Colon (tissue), 2 donors: ENCODE data around the gene COL6A3.
"Not testable (repeated sequence)": the region's sequence is repeated elsewhere in the genome, so short reads cannot be mapped to it uniquely, and the experiment has no call there.

Experiments
- FAIRE-seq: peaks from 2 replicates; lab custom pipeline; 2012; peaks lifted over from hg19 to GRCh38; lab: Jason Lieb, UNC
- donor health status: control.
- donor health status: control.

COL6A3 gene

GRCh38 chr2:237315170-237315828 is 98.7 kb downstream of the COL6A3 start:
- no peak for FAIRE-seq

- no peak for FAIRE-seq
Measured at GRCh38 chr2:237314681-237315080, 99.3 kb downstream of the COL6A3 start.

- FAIRE-seq: no peak
Measured at GRCh38 chr2:237314198-237314597, 99.8 kb downstream of the COL6A3 start.

- no peak for FAIRE-seq
Measured at GRCh38 chr2:237312021-237312755, 101.8 kb downstream of the COL6A3 start.

GRCh38 chr2:237310515-237311114 is 103.3 kb downstream of the COL6A3 start:
- no peak for FAIRE-seq

GRCh38 chr2:237309416-237309815 is 104.5 kb downstream of the COL6A3 start:
- FAIRE-seq: no peak

- no peak for FAIRE-seq
Measured at GRCh38 chr2:237309011-237309410, 105.0 kb downstream of the COL6A3 start.

GRCh38 chr2:237307474-237307873 is 106.5 kb downstream of the COL6A3 start:
- FAIRE-seq: no peak

GRCh38 chr2:237306787-237307170 is 107.2 kb downstream of the COL6A3 start:
- no peak for FAIRE-seq

- FAIRE-seq: no peak
Measured at GRCh38 chr2:237306083-237306786, 107.7 kb downstream of the COL6A3 start.

GRCh38 chr2:237305579-237305978 is 108.4 kb downstream of the COL6A3 start:
- no peak for FAIRE-seq

- no peak for FAIRE-seq
Measured at GRCh38 chr2:237304763-237305514, 109.0 kb downstream of the COL6A3 start.

- not testable (repeated sequence) for FAIRE-seq
Measured at GRCh38 chr2:237303244-237303643, 110.7 kb downstream of the COL6A3 start.

- FAIRE-seq: no peak
Measured at GRCh38 chr2:237301595-237301994, 112.4 kb downstream of the COL6A3 start.

- FAIRE-seq: no peak
Measured at GRCh38 chr2:237300739-237301138, 113.2 kb downstream of the COL6A3 start.

GRCh38 chr2:237299906-237300305 is 114.1 kb downstream of the COL6A3 start:
- FAIRE-seq: no peak

GRCh38 chr2:237298151-237299118 is 115.5 kb downstream of the COL6A3 start:
- no peak for FAIRE-seq

- FAIRE-seq: no peak
Measured at GRCh38 chr2:237297421-237298150, 116.4 kb downstream of the COL6A3 start.

- no peak for FAIRE-seq
Measured at GRCh38 chr2:237296756-237297155, 117.2 kb downstream of the COL6A3 start.

GRCh38 chr2:237295889-237296480 is 118.0 kb downstream of the COL6A3 start:
- no peak for FAIRE-seq
